ENCODE measurements around the gene AMN1. TPM values are rescaled to one million over a fixed set of nuclear protein-coding genes. Genes with fewer than 3 reads are reported as not detected.

AMN1 gene
- 29.2 and 31.9 TPM in 2 replicates for total RNA-seq
- long read RNA-seq, transcript AMN1-201 (7 exons, 2,110 nt): major isoform, 60 of 113 reads
- long read RNA-seq, transcript AMN1-211 (6 exons, 880 nt): minor isoform, 19 of 113 reads
- long read RNA-seq, transcript AMN1-207 (9 exons, 1,025 nt): minor isoform, 8 of 113 reads
- long read RNA-seq, partial matches to known transcripts: 4 of 113 reads
- long read RNA-seq, other reads (novel, unspliced or antisense): 21 of 113 reads

- peak; percentile 22 for TF ChIP-seq CTCF (IDR thresholded peaks at IDR 0.05; ENCODE audit: unreplicated experiment)
- Mint-ChIP-seq H3K36me3 (ENCODE audit: insufficient read depth) (peaks cover 24% of the 10 kb centered on the region), H3K27ac (peak within 1 kb of the TSS; percentile 99), H3K4me1 (ENCODE audit: low read depth) (peaks cover 35% of the 10 kb centered on the region), H3K4me3 (ENCODE audit: low read depth) (peak within 1 kb of the TSS; percentile 88), H3K9me3 (ENCODE audit: low read depth) (peaks cover 31% of the 10 kb centered on the region), H3K27me3 (no peaks in the 10 kb centered on the region)
- DNase-seq (ENCODE audit: low spot score, unreplicated experiment): peak; percentile 100
These were observed at the start of gene AMN1 for GRCh38 chr12:31728917-31729640. Gene AMN1, minus strand, starts transcription at chr12:31729021. Its CDS starts 13 bp downstream, at chr12:31729008.

- Mint-ChIP-seq H3K36me3 (ENCODE audit: insufficient read depth) (peaks cover 14% of the 10 kb centered on the region), H3K9me3 (ENCODE audit: low read depth) (peaks cover 14% of the 10 kb centered on the region), H3K27ac (peak overlapping the region; percentile 97), H3K4me3 (ENCODE audit: low read depth) (peak overlapping the region; percentile 57), H3K4me1 (ENCODE audit: low read depth) (peaks cover 39% of the 10 kb centered on the region), H3K27me3 (no peaks in the 10 kb centered on the region)
- DNase-seq (ENCODE audit: low spot score, unreplicated experiment): peak; percentile 30
- no peak for TF ChIP-seq CTCF (IDR thresholded peaks at IDR 0.05; ENCODE audit: unreplicated experiment)
These were observed 45.0 kb upstream of the AMN1 start for GRCh38 chr12:31773867-31774266.

- peaks cover 16% of the 10 kb centered on the region for H3K36me3 Mint-ChIP-seq (ENCODE audit: insufficient read depth)
- peaks cover 39% of the 10 kb centered on the region for H3K4me1 Mint-ChIP-seq (ENCODE audit: low read depth)
- peak; percentile 74 for DNase-seq (ENCODE audit: low spot score, unreplicated experiment)
- H3K27ac Mint-ChIP-seq: peak overlapping the region; percentile 97
- TF ChIP-seq CTCF (IDR thresholded peaks at IDR 0.05; ENCODE audit: unreplicated experiment): no peak
- no peaks in the 10 kb centered on the region for H3K27me3 Mint-ChIP-seq
- H3K9me3 Mint-ChIP-seq (ENCODE audit: low read depth): peaks cover 15% of the 10 kb centered on the region
- H3K4me3 Mint-ChIP-seq (ENCODE audit: low read depth): peak overlapping the region; percentile 57
These were observed 44.5 kb upstream of the AMN1 start for GRCh38 chr12:31773223-31773750.

- Mint-ChIP-seq H3K27me3 (no peaks in the 10 kb centered on the region), H3K36me3 (ENCODE audit: insufficient read depth) (peaks cover 17% of the 10 kb centered on the region), H3K27ac (peak overlapping the region; percentile 97), H3K9me3 (ENCODE audit: low read depth) (peaks cover 19% of the 10 kb centered on the region), H3K4me1 (ENCODE audit: low read depth) (peaks cover 39% of the 10 kb centered on the region), H3K4me3 (ENCODE audit: low read depth) (no peak overlapping the region)
- peak; percentile 41 for TF ChIP-seq CTCF (IDR thresholded peaks at IDR 0.05; ENCODE audit: unreplicated experiment)
- DNase-seq (ENCODE audit: low spot score, unreplicated experiment): no peak
These were observed 43.9 kb upstream of the AMN1 start for GRCh38 chr12:31772685-31773222.

- Mint-ChIP-seq H3K4me3 (ENCODE audit: low read depth) (peak overlapping the region; percentile 4), H3K36me3 (ENCODE audit: insufficient read depth) (peaks cover 17% of the 10 kb centered on the region), H3K9me3 (ENCODE audit: low read depth) (peaks cover 21% of the 10 kb centered on the region), H3K27me3 (no peaks in the 10 kb centered on the region), H3K4me1 (ENCODE audit: low read depth) (peaks cover 39% of the 10 kb centered on the region), H3K27ac (peak overlapping the region; percentile 97)
- no peak for TF ChIP-seq CTCF (IDR thresholded peaks at IDR 0.05; ENCODE audit: unreplicated experiment)
- no peak for DNase-seq (ENCODE audit: low spot score, unreplicated experiment)
These were observed 43.4 kb upstream of the AMN1 start for GRCh38 chr12:31772186-31772585.
